Testis (tissue), 2 donors: Measurements from ENCODE around the gene CDH22.

Experiments used
- CTCF ChIP-seq, 3 experiments: fragments of 450-650 bp in 2 of 3; fragments of 200-600 bp in 1 of 3; sonication (generic) in 1 of 3; IDR thresholded peaks; one replicate each; pipeline ENCODE4 v1.5.1; 2016 to 2019; ENCODE audit warnings: antibody characterized with exemption in 3 of 3, mild to moderate bottlenecking in 2 of 3, moderate library complexity in 1 of 3
- POLR2A ChIP-seq: fragments of 450-650 bp; IDR thresholded peaks from one replicate; pipeline ENCODE4 v1.6.1; 2017; ENCODE audit warnings: antibody characterized with exemption, mild to moderate bottlenecking, moderate library complexity

- TF ChIP-seq CTCF (IDR thresholded peaks at IDR 0.05): no peak
- TF ChIP-seq POLR2A: no peak
Measured at GRCh38 chr20:46349742-46350056, 41.4 kb upstream of the CDH22 start.
